Muscle of arm (tissue), 12 donors: ENCODE data around the gene ARL8A. TPM values are rescaled to one million over a fixed set of nuclear protein-coding genes. Genes with fewer than 3 reads are reported as not detected.
"Not testable (repeated sequence)": the region's sequence is repeated elsewhere in the genome, so short reads cannot be mapped to it uniquely, and the experiment has no call there.

Source experiments
- DNase-seq: peaks from one replicate; pipeline ENCODE4 v3.0.0-alpha.2; 2013
- polyA plus RNA-seq, 12 donors: library from polyadenylated mRNA; unstranded; fragments of 120-200 nt; gene quantifications; one replicate each; pipeline ENCODE4 v1.2.1, GENCODE V29; 2013; ENCODE audit not compliant: insufficient read length in 12 of 12

The ARL8A gene
- polyA plus RNA-seq, 12 donors, result 35.1 to 65.4 (median 40.3) TPM; not detected in 1

DNA sequence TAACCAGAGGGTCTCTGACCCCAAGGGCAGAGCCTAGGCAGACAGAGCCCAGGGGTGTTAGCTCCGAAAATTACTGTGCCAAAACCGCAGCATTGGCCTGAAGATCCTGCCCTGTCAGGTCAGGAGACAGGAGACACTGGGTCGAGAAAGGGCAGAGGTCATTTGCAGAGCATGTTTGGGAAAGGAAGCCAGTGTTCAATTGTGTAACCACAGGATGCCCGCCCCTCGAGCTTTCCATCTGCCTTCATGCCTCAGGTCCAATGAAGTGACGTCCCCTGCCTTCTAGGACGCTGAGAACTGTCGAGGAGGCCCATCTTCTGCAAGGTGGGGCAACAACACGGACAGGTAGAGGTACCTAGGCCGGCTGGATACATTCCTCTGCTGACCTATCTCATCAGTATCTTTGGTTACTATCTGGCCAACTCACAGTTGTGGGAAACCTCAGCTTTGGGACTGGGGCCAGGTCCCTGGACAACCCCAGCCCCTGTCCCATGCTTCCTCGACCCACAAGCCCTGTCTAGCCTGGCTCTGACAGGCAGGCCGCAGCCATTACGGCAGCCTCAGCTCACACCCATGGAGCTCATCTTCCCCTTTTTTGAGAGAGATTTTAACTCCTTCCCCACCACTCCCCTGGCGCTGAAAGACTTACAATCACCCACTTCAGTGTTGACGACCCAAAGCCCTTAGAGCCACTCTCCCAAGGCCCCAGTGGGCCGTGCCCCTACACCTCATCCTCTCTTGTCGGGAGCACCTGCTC lies 1.3 kb downstream of the ARL8A start:
- no peak for DNase-seq

DNA sequence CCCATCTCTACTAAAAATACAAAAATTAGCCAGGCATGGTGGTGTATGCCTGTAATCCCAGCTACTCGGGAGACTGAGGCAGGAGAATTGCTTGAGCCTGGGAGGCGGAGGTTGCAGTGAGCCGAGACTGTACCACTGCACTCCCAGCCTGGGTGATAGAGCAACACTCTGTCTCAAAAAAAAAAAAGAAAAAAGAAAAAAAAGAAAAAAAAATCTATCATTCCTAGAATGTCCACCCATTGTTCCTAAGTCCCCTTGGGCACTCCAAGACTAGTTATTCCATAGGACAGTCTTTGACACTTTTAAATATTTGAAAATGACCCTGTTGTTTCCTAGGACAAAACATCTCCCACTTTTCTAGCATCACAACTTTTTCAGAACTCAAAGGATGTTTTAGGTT lies 3.1 kb downstream of the ARL8A start:
- not testable (repeated sequence) for DNase-seq

- DNase-seq, result no peak
Measured at GRCh38 chr1:202140833-202141232, 3.7 kb downstream of the ARL8A start.

DNA sequence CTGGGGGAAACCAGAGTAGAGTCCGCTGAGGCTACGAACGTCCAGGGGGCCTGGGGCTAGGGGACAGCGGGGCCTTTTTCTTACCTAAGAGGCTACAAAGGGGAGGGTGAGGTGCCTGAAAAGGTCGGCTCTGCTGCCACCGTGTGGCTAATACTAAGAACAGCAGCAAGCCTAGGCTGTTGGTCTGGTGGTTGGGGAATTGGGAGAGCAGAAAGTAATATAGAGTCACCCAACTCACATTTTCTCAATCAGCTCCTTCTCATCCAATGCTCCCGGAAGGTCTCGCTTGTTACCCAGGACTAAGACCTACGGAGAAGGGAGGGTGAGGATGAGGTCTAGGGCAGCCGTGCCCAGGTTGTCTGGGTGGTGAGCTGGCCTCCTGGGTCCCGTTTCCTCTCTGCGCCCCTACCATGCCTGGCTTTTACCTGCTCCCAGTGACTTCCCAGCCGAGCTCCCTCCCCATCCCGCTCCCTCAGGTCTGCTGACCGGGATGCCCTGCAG lies 9.3 kb downstream of the ARL8A start:
- no peak for DNase-seq

GRCh38 chr1:202134645-202135172 lies 9.8 kb downstream of the ARL8A start:
- DNase-seq, result no peak

GRCh38 chr1:202133989-202134388 lies 10.5 kb downstream of the ARL8A start:
- no peak for DNase-seq

DNA sequence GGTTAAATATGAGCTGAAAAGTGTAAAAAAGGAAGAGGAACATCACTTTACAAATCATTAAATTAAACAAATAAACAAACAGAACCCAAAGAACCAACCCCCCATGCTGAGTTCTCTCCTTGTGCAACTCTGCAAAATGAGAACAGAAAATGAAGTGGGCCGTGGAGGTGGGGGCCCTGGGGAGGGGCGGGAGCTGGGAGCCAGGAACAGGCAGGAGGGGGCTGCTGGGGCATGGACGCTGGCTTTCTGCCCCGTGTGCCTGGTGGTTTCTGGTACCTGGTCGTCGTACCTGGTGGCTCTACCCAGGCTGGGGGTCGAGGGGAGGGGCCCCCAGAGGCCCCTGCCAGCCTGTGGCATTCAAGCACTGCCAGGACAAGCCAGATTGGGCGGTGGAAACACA lies 11.0 kb downstream of the ARL8A start:
- no peak for DNase-seq

DNA sequence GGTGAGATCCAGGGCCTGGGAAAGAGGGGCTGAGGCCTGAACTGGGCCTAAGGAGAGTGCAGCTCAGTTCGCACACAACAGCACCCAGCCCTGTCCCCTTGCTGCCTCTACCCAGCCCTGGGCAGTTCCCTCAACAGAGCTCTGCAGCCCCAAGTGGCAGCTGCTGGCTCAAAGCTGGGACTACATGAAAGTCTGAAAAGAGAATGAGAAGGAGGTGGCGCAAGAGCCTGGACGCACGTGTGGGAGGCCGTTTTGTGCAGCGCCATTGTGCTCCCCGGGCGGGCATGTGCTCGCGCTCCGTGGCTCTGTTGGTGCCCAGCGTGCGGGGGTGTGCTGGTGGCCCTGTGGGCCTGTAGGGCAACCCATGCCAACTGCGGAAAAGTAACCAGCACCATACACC lies 11.5 kb downstream of the ARL8A start:
- DNase-seq, result no peak

GRCh38 chr1:202131956-202132821 lies 12.3 kb downstream of the ARL8A start:
- no peak for DNase-seq

- no peak for DNase-seq
Measured at GRCh38 chr1:202130816-202131522, 13.6 kb downstream of the ARL8A start.

DNA sequence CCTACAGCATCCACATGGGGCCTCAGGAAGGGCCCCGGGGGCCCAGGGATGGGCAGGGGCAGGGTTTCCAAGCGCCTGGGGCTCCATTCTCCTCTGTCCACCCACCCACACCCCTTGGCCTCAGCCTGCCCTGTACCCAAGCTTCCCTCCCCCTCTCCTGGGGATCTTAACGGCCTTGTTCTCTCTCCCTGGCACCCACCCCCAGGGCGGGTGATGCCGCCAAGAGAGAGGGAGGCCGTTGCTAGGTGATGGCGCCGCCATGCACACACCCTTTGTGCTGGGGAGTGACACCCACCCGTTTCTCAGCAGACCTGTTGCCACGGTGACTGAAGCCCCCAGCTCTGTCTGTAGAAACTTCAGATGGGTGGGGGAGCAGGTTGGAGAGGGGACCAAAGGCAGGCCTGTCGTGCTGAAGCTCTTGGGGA lies 14.2 kb downstream of the ARL8A start:
- DNase-seq, result no peak

DNA sequence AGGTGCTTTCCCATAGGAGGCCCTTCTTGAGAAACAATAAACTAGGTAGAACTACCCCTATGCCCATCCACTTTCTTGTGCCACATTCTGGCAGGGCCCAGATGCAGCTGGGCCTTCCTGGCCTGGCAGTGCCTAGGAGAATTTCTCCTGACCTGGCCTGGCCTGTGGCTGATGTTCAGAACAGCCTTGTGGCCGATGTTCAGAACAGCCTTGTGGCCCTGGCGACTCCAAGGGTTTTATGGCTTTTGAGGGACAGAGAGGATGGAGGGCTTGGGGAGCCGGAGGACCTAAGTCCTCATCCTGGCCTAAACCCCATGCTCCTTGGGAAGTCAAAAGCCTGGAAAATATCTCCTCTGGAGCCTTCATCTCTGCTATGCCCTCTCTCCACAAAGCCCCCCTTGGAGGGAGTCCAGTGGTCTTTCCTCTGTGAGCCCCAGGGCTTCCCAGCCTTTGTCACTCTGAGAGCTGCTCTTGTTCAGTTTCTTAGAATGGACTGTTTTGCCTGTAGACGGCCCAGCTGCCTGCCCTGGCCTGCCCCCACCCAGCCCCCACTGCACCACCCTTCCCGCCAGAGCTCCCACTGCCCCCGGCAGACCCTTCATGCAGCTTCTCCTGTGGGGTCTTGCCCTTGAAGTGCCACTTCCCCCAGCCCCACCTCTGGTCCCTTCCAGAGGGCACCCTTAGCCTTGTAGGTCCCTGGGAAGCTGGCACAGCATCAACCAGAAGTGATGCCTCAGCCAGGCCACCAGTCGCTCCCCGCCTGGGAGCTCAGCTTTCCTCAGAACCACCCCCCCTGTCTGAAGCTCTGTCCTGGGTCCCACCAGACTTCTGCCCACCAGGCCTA lies 14.9 kb downstream of the ARL8A start:
- no peak for DNase-seq

- no peak for DNase-seq
Measured at GRCh38 chr1:202127836-202128622, 16.5 kb downstream of the ARL8A start.

GRCh38 chr1:202127061-202127460 lies 17.5 kb downstream of the ARL8A start:
- DNase-seq, result no peak

DNA sequence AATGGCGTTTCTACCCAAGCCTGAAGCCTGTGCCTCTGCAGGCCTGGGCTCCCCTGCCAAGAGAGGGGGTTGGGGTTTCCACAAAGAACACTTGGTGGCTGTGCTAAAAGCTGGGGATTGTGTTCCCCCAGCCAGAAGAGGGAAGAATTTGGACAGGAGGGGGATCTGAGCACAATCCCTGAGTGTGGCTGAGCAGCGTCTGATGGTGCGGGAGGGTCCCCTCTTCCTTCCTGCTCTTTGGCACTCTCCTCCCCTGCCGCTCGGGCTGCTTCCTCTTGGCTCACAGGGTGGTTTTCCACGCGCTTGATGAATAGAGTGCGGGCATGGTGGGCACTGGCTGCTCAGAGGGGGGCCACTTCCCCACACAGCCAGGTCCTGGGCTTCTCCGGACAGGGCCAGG lies 18.1 kb downstream of the ARL8A start:
- no peak for DNase-seq

DNA sequence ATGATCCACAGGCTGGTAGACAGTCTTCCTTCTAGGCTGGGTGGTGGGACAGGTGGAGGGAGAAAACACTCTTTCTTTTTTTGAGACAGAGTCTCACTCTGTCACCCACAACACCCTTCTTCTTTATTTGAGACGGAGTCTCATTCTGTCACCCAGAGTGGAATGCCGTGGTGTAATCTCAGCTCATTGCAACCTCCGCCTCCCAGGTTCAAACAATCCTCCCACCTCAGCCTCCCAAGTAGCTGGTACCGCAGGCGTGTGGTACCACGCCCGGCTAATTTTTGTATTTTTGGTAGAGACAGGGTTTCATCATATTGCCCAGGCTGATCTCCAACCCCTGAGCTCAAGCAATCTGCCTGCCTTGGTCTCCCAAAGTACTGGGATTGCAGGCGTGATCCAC lies 18.9 kb downstream of the ARL8A start:
- no peak for DNase-seq

DNA sequence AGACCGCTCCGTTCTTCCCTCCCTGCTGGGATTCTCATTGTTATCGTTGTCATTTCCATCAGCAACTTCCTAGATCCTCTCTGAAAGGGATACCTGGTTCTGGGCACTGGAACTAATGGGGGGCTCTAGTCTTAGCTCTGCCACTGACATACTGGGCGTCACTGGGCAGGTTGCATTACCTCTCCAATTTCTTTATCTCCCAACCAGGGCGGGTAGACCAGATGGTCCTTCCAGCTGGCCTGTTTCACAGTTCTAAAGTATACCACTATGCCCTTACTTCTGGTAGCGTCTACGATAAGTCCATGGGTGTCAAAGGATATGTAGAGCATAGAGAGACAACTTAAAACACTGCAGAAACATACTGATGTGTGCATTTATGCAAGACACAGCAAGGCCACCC lies 20.4 kb downstream of the ARL8A start:
- no peak for DNase-seq

- no peak for DNase-seq
Measured at GRCh38 chr1:202123336-202123813, 21.2 kb downstream of the ARL8A start.

- DNase-seq, result no peak
Measured at GRCh38 chr1:202122639-202123335, 21.8 kb downstream of the ARL8A start, which contains the start of gene GPR37L1. TSS of gene GPR37L1 (plus strand) at chr1:202122917. CDS start at chr1:202122964, 47 bp downstream.
